PC-3 (cell line): ENCODE data around the gene PSAP. TPM values are rescaled to one million over a fixed set of nuclear protein-coding genes. Genes with fewer than 3 reads are reported as not detected.

Source experiments
- ATAC-seq: fragments of 200-7000 bp; cut with Tn5 transposase; 2 replicates; pipeline ENCODE4 v1.9.1; 2020; ENCODE audit warnings: mild to moderate bottlenecking, moderate library complexity
- BruUV-seq: library from RNA; stranded (reverse); fragments of 400-500 nt; replicated peaks from 2 replicates; lab custom pipeline; 2021; lab: Mats Ljungman, UMichigan
- CTCF ChIA-PET: fragments of 300-600 bp; sonication (Branson Sonifier 250); formaldehyde crosslinking; loops from one replicate; lab custom pipeline; 2022; ENCODE audit warnings: antibody characterized with exemption; lab: Charles Lee
- POLR2A ChIA-PET: fragments of 300-600 bp; sonication (Branson Sonifier 250); formaldehyde crosslinking; loops from one replicate; lab custom pipeline; 2022; ENCODE audit warnings: antibody characterized with exemption; ENCODE audit not compliant: unreplicated experiment; lab: Charles Lee
- DNase-seq: peaks from one replicate; pipeline ENCODE4 v3.0.0-alpha.2; 2015
- H2AFZ ChIP-seq: fragments of 300-600 bp; sonication (generic); 2 replicates; pipeline ENCODE4 v1.6.0; 2016; ENCODE audit warnings: antibody characterized with exemption, low read length
- H3F3A ChIP-seq: fragments of 300-600 bp; sonication (generic); one replicate; pipeline ENCODE4 v1.6.0; 2017; ENCODE audit warnings: antibody characterized with exemption, low read length, control low read depth, mild to moderate bottlenecking; ENCODE audit not compliant: unreplicated experiment
- H3K27ac ChIP-seq: fragments of 300-600 bp; sonication (generic); 2 replicates; pipeline ENCODE4 v1.5.1; 2016; ENCODE audit warnings: mild to moderate bottlenecking, low read length
- H3K27me3 ChIP-seq: fragments of 300-600 bp; sonication (generic); 2 replicates; pipeline ENCODE4 v1.6.1; 2016; ENCODE audit warnings: low read length, mixed read lengths
- H3K36me3 ChIP-seq: fragments of 300-600 bp; sonication (generic); 2 replicates; pipeline ENCODE4 v1.6.1; 2016; ENCODE audit warnings: low read depth, mixed run types, low read length, mixed read lengths
- H3K4me1 ChIP-seq: fragments of 300-600 bp; sonication (generic); 2 replicates; pipeline ENCODE4 v1.5.1; 2016; ENCODE audit warnings: low read length; ENCODE audit not compliant: insufficient read depth
- H3K4me2 ChIP-seq: fragments of 300-600 bp; sonication (generic); 2 replicates; pipeline ENCODE4 v1.6.0; 2016; ENCODE audit warnings: low read length
- H3K4me3 ChIP-seq: fragments of 300-600 bp; sonication (generic); 2 replicates; pipeline ENCODE4 v1.5.1; 2016; ENCODE audit warnings: mild to moderate bottlenecking, low read length, mixed read lengths
- H3K79me2 ChIP-seq: fragments of 300-600 bp; sonication (generic); 2 replicates; pipeline ENCODE4 v1.6.1; 2017; ENCODE audit warnings: low read length, mixed read lengths
- H3K9ac ChIP-seq: fragments of 300-600 bp; sonication (generic); 2 replicates; pipeline ENCODE4 v1.6.0; 2016; ENCODE audit warnings: mild to moderate bottlenecking, low read length
- H3K9me2 ChIP-seq: fragments of 300-600 bp; sonication (generic); replicated peaks from 2 replicates; pipeline ENCODE4 v1.6.1; 2016; ENCODE audit warnings: mixed run types, low read length, mixed read lengths
- H3K9me3 ChIP-seq: fragments of 300-600 bp; sonication (generic); 2 replicates; pipeline ENCODE4 v1.6.1; 2016; ENCODE audit warnings: low read length, mixed read lengths
- H4K20me1 ChIP-seq: fragments of 300-600 bp; sonication (generic); 2 replicates; pipeline ENCODE4 v1.6.1; 2016; ENCODE audit warnings: low read length, mixed read lengths
- EZH2 ChIP-seq: fragments of 300-600 bp; sonication (generic); IDR thresholded peaks from one replicate; pipeline ENCODE4 v1.6.1; 2017; ENCODE audit warnings: antibody characterized with exemption, mild to moderate bottlenecking, low read length; ENCODE audit not compliant: unreplicated experiment
- EZH2phosphoT487 ChIP-seq: fragments of 300-600 bp; sonication (generic); IDR thresholded peaks from 2 replicates; pipeline ENCODE4 v1.6.1; 2018; ENCODE audit warnings: mild to moderate bottlenecking, antibody characterized with exemption, low read length, borderline replicate concordance
- intact Hi-C: fragments of 100-400 bp; cut with micrococcal nuclease; formaldehyde crosslinking; loops from 2 replicates; pipeline ENCODE4 v1.9.0; 2023
- total RNA-seq: library from RNA; depleted of rRNA; stranded (reverse); fragments of >200 nt; gene quantifications from 2 replicates; pipeline ENCODE4 v1.2.3, GENCODE V29; 2014
- TF ChIP-seq, protein P1 (sequence below): fragments of 300-600 bp; sonication (generic); conservative IDR thresholded peaks from 2 replicates; pipeline ENCODE4 v1.5.1; 2017; ENCODE audit warnings: antibody characterized with exemption, low read depth, mild to moderate bottlenecking, low read length

The PSAP gene
- total RNA-seq, 1 experiment from 2014 or later, result 334 TPM

DNA sequence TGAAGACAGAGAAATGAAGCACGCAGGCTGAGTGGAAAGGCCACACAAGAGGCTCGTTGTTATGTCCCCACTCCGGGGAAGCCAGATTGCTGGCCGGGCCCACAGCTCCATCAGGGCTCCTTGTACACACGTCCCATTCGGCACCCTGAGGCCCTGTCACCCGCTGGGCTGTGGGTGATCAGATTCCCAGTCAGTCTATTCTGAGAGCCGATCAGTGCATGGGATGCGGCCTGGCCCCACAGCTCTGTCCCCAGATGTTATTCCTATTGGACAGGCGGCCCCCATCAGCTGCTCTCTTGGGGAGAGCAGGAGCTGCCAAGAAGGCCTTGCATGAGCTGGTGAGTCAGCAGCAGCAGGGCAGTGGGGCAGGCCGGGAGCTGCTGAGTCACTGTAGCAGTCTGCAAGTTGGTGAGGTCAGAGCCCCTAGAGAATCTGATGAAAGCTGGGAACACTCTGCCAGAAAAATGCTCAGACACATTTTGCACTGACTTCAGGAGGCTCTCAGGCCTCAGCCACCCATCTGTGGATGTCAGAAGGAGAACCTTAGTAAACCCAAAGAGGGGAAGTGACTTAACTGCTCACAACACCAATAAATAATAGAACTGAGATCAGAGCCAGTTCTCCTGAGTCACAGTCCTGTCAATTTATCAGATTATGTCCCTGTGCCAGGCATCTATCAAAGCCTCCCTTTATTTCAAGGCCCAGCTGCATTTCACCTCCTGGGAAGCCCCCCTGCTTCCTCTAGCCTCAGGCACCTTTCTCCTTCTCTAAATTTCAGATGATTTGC, 9.4 kb upstream of the PSAP start:
- TF ChIP-seq EZH2phosphoT487, result no peak
- Histone ChIP-seq H3K9me3 (no peaks in the 10 kb centered on the region), H3K4me2 (peak overlapping the region; percentile 64), H3K9me2 (no peaks in the 10 kb centered on the region), H3K4me1 (peaks cover 29% of the 10 kb centered on the region), H3K4me3 (0 out of 2 replicates have a peak overlapping the region, but pooled peaks have one; percentile 9), H4K20me1 (no peaks in the 10 kb centered on the region), H3K27me3 (no peaks in the 10 kb centered on the region), H3K9ac (peak overlapping the region; percentile 70), H3K79me2 (no peaks in the 10 kb centered on the region), H3F3A (peaks cover 3% of the 10 kb centered on the region), H3K27ac (peak overlapping the region; percentile 97), H2AFZ (peak overlapping the region; percentile 52), H3K36me3 (no peaks in the 10 kb centered on the region)
- ATAC-seq, result peak; percentile 93
- BruUV-seq, result no TSS peak
- intact Hi-C loops, result no loop called here
- peak; percentile 91 for DNase-seq
- ChIA-PET CTCF (interaction anchor here (0.5 to 1.2 kb wide), 3 partner anchors 9 to 188 kb away, joined by 3 to 4 read pairs (median 3); partner anchors contain the start of gene PSAP), POLR2A (interaction anchor here (0.5 to 0.6 kb wide), 2 partner anchors 9 to 10 kb away, joined by 3 read pairs; partner anchors contain the start of gene PSAP)

DNA sequence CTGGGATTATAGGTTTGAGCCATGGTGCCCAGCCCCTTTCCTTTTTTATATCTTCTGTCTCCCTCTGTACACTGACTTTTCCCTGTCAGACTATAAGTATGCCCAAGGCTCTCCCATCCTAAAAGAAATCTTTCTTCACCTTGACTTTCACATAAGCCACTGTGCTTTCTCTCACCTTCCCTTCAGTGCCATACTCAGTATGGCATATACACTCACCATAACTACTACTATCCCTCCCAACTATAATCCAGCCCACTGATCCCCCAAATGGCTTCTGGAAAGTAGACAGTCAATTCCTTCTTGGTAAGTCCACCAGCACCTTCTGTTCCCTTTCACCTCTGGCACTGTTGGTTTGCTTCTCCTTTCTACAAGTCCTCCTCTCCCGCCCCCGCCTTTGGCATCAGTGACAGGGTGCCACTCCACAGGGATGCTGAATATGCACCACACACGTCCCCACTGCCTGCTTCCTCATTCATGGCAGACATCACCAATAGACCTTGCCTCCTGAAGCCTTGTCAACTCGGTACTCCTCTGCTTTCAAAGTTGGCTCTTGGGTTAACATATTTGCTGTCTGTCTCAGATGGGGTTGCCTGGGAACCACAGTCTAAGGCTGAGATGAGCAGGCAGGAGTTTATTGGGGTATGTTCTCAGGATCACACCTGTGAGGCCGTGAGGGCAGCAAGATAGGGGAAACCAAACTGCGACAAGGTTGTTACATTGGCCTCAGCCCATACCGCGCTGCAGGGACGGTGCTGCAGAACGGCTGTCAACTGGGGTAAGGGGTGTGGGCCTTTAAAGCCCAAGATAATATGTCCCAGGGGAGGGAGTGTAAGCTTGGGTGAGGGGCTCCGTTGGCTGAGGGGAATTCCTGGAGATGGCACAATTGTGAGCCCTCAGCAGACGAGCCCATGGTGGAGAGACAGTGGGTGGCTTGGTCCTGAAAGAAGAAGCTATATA, 7.2 kb upstream of the PSAP start:
- H3K4me3 ChIP-seq, result no peak overlapping the region
- H3F3A ChIP-seq, result peaks cover 3% of the 10 kb centered on the region
- H3K36me3 ChIP-seq, result no peaks in the 10 kb centered on the region
- no peaks in the 10 kb centered on the region for H3K79me2 ChIP-seq
- H3K4me2 ChIP-seq, result no peak overlapping the region
- ChIA-PET CTCF (no interaction called here), POLR2A (no interaction called here)
- H3K9ac ChIP-seq, result no peak overlapping the region
- no peak overlapping the region for H3K27ac ChIP-seq
- peaks cover 26% of the 10 kb centered on the region for H3K4me1 ChIP-seq
- H3K9me3 ChIP-seq, result no peaks in the 10 kb centered on the region
- H2AFZ ChIP-seq, result no peak overlapping the region
- no peaks in the 10 kb centered on the region for H3K27me3 ChIP-seq
- ATAC-seq, result no peak
- no peaks in the 10 kb centered on the region for H3K9me2 ChIP-seq
- BruUV-seq, result no TSS peak
- no peaks in the 10 kb centered on the region for H4K20me1 ChIP-seq
- intact Hi-C loops, result no loop called here
- DNase-seq, result no peak
- TF ChIP-seq EZH2phosphoT487, result no peak
- TF ChIP-seq EZH2, result no peak
- TF ChIP-seq, protein P1, sequence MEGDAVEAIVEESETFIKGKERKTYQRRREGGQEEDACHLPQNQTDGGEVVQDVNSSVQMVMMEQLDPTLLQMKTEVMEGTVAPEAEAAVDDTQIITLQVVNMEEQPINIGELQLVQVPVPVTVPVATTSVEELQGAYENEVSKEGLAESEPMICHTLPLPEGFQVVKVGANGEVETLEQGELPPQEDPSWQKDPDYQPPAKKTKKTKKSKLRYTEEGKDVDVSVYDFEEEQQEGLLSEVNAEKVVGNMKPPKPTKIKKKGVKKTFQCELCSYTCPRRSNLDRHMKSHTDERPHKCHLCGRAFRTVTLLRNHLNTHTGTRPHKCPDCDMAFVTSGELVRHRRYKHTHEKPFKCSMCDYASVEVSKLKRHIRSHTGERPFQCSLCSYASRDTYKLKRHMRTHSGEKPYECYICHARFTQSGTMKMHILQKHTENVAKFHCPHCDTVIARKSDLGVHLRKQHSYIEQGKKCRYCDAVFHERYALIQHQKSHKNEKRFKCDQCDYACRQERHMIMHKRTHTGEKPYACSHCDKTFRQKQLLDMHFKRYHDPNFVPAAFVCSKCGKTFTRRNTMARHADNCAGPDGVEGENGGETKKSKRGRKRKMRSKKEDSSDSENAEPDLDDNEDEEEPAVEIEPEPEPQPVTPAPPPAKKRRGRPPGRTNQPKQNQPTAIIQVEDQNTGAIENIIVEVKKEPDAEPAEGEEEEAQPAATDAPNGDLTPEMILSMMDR, result no peak

DNA sequence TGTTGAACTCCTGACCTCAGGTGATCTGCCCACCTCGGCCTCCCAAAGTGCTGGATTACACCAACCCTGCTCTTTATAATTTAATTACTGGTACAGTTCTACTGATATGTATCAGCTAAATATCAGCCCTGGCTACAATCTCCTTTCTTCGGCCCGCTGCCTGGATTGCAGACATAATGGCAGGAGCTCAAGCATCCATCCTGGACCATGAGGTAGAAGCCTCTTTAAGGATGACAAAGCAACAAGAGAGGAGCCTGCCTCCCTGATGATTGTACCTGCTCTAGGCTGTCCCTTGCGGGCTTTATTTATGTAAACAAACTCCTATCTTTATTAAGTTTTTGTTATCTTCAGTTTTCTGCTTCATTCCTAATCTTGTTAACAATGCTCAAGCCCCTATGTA, 5.6 kb upstream of the PSAP start:
- intact Hi-C loops, result no loop called here
- ATAC-seq, result no peak

More for the DNA sequence above, 5.6 kb upstream of the PSAP start:
- Histone ChIP-seq H3K9me3 (no peaks in the 10 kb centered on the region), H3F3A (peaks cover 3% of the 10 kb centered on the region), H3K4me1 (peaks cover 24% of the 10 kb centered on the region), H3K9me2 (no peaks in the 10 kb centered on the region), H3K36me3 (no peaks in the 10 kb centered on the region), H3K4me3 (no peak overlapping the region), H4K20me1 (no peaks in the 10 kb centered on the region), H3K79me2 (no peaks in the 10 kb centered on the region), H3K27ac (no peak overlapping the region), H2AFZ (no peak overlapping the region), H3K27me3 (no peaks in the 10 kb centered on the region), H3K4me2 (no peak overlapping the region), H3K9ac (no peak overlapping the region)
- POLR2A ChIA-PET, result no interaction called here
- no TSS peak for BruUV-seq
- TF ChIP-seq EZH2phosphoT487 (no peak), EZH2 (no peak)
- TF ChIP-seq, protein P1, result no peak
- no peak for DNase-seq
- CTCF ChIA-PET, result no interaction called here
